Mucosa of stomach (tissue), 1 donor: ENCODE results near the gene PID1.

Source experiments
- H3K27me3 ChIP-seq: one replicate; pipeline ENCODE4 v1.7.0; 2013; ENCODE audit warnings: mild to moderate bottlenecking, low read length; ENCODE audit not compliant: control insufficient read depth, insufficient read depth
- H3K36me3 ChIP-seq: one replicate; pipeline ENCODE4 v1.7.0; 2013; ENCODE audit warnings: low read length; ENCODE audit not compliant: control insufficient read depth, insufficient read depth
- H3K4me1 ChIP-seq: one replicate; pipeline ENCODE4 v1.7.0; 2013; ENCODE audit warnings: mild to moderate bottlenecking, low read length; ENCODE audit not compliant: control insufficient read depth, insufficient read depth
- H3K4me3 ChIP-seq: one replicate; pipeline ENCODE4 v1.7.0; 2013; ENCODE audit warnings: low read length
- H3K9ac ChIP-seq: one replicate; pipeline ENCODE4 v1.7.0; 2013; ENCODE audit warnings: mild to moderate bottlenecking, low read length, moderate library complexity
- H3K9me3 ChIP-seq: one replicate; pipeline ENCODE4 v1.7.0; 2013; ENCODE audit warnings: mild to moderate bottlenecking, low read length, moderate library complexity; ENCODE audit not compliant: control insufficient read depth
- donor health status: Pancreatic carcinoma.

Gene PID1

GRCh38 chr2:229129738-229130371 is 141.2 kb downstream of the PID1 start:
- H3K4me3 ChIP-seq: no peak overlapping the region
- H3K9ac ChIP-seq: no peak overlapping the region
- no peaks in the 10 kb centered on the region for H3K9me3 ChIP-seq
- no peaks in the 10 kb centered on the region for H3K36me3 ChIP-seq
- H3K4me1 ChIP-seq: peaks cover 5% of the 10 kb centered on the region
- no peaks in the 10 kb centered on the region for H3K27me3 ChIP-seq

DNA sequence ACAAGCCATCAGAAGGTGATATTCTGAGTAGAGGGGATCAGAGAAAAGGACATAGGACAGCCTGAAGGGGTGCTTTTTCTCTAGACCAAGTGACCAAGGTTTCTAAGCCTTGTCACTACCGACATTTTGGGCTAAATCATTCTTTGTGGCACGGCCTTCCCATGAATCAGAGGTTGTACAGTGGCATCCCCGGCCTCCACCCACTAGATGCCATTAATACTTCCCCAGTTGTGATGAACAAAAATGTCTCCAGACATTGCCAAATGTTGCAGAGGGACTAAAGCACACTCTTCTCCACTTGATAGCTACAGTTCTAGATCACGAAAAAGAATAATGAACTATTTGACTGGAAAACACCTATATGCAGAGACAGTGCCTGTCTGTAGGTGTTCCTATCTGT is 143.6 kb downstream of the PID1 start:
- H3K9ac ChIP-seq: no peak overlapping the region
- H3K36me3 ChIP-seq: no peaks in the 10 kb centered on the region
- no peaks in the 10 kb centered on the region for H3K9me3 ChIP-seq
- no peak overlapping the region for H3K4me3 ChIP-seq
- H3K4me1 ChIP-seq: peaks cover 5% of the 10 kb centered on the region
- no peaks in the 10 kb centered on the region for H3K27me3 ChIP-seq

GRCh38 chr2:229126066-229126465 is 145.0 kb downstream of the PID1 start:
- Histone ChIP-seq H3K36me3 (no peaks in the 10 kb centered on the region), H3K4me3 (no peak overlapping the region), H3K4me1 (peaks cover 5% of the 10 kb centered on the region), H3K27me3 (no peaks in the 10 kb centered on the region), H3K9me3 (no peaks in the 10 kb centered on the region), H3K9ac (no peak overlapping the region)

GRCh38 chr2:229124136-229124535 is 147.0 kb downstream of the PID1 start:
- Histone ChIP-seq H3K9me3 (no peaks in the 10 kb centered on the region), H3K4me1 (no peaks in the 10 kb centered on the region), H3K27me3 (no peaks in the 10 kb centered on the region), H3K4me3 (no peak overlapping the region), H3K36me3 (no peaks in the 10 kb centered on the region), H3K9ac (no peak overlapping the region)

GRCh38 chr2:229118927-229119326 is 152.2 kb downstream of the PID1 start:
- Histone ChIP-seq H3K9me3 (no peaks in the 10 kb centered on the region), H3K4me1 (no peaks in the 10 kb centered on the region), H3K9ac (no peak overlapping the region), H3K36me3 (no peaks in the 10 kb centered on the region), H3K4me3 (no peak overlapping the region), H3K27me3 (no peaks in the 10 kb centered on the region)

- no peak overlapping the region for H3K9ac ChIP-seq
- no peaks in the 10 kb centered on the region for H3K36me3 ChIP-seq
- H3K27me3 ChIP-seq: no peaks in the 10 kb centered on the region
- H3K4me3 ChIP-seq: no peak overlapping the region
- no peaks in the 10 kb centered on the region for H3K9me3 ChIP-seq
- H3K4me1 ChIP-seq: no peaks in the 10 kb centered on the region
These were observed 152.8 kb downstream of the PID1 start for GRCh38 chr2:229118336-229118735.

- no peaks in the 10 kb centered on the region for H3K36me3 ChIP-seq
- no peaks in the 10 kb centered on the region for H3K9me3 ChIP-seq
- no peaks in the 10 kb centered on the region for H3K4me1 ChIP-seq
- H3K9ac ChIP-seq: no peak overlapping the region
- H3K4me3 ChIP-seq: no peak overlapping the region
- H3K27me3 ChIP-seq: no peaks in the 10 kb centered on the region
These were observed 159.3 kb downstream of the PID1 start for GRCh38 chr2:229111744-229112143.

DNA sequence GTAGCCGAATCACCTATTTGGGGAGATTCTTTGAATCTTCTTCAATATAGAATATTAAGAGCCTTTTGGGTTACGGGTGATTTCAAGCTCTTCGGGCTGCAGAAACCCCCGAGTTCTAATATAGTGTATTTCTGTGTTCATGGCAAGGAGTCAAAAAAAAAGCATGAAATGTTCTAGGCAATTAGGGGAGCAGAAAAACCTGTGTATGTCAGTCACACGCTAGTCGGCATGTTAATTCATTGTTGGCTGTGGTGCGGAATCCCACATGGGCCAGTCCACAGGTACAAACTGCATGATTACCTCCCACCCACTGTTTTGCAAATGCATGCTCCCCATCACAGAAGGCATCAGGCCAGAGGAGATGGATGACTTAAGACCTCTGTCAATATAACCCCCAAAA is 161.9 kb downstream of the PID1 start:
- H3K4me3 ChIP-seq: no peak overlapping the region
- H3K9me3 ChIP-seq: no peaks in the 10 kb centered on the region
- H3K4me1 ChIP-seq: no peaks in the 10 kb centered on the region
- no peaks in the 10 kb centered on the region for H3K27me3 ChIP-seq
- H3K9ac ChIP-seq: no peak overlapping the region
- no peaks in the 10 kb centered on the region for H3K36me3 ChIP-seq

GRCh38 chr2:229107601-229108000 is 163.5 kb downstream of the PID1 start:
- Histone ChIP-seq H3K36me3 (no peaks in the 10 kb centered on the region), H3K27me3 (no peaks in the 10 kb centered on the region), H3K9me3 (no peaks in the 10 kb centered on the region), H3K9ac (no peak overlapping the region), H3K4me1 (no peaks in the 10 kb centered on the region), H3K4me3 (no peak overlapping the region)

GRCh38 chr2:229104974-229105387 is 166.1 kb downstream of the PID1 start:
- Histone ChIP-seq H3K9ac (no peak overlapping the region), H3K27me3 (no peaks in the 10 kb centered on the region), H3K4me1 (no peaks in the 10 kb centered on the region)

GRCh38 chr2:229104025-229104424 is 167.1 kb downstream of the PID1 start:
- Histone ChIP-seq H3K9ac (no peak overlapping the region), H3K27me3 (no peaks in the 10 kb centered on the region), H3K4me3 (no peak overlapping the region), H3K9me3 (no peaks in the 10 kb centered on the region), H3K36me3 (no peaks in the 10 kb centered on the region), H3K4me1 (no peaks in the 10 kb centered on the region)

More at GRCh38 chr2:229104974-229105387, 166.1 kb downstream of the PID1 start:
- Histone ChIP-seq H3K36me3 (no peaks in the 10 kb centered on the region), H3K9me3 (no peaks in the 10 kb centered on the region), H3K4me3 (no peak overlapping the region)

GRCh38 chr2:229101314-229101713 is 169.8 kb downstream of the PID1 start:
- H3K27me3 ChIP-seq: no peaks in the 10 kb centered on the region
- no peaks in the 10 kb centered on the region for H3K9me3 ChIP-seq
- no peak overlapping the region for H3K4me3 ChIP-seq
- no peak overlapping the region for H3K9ac ChIP-seq
- H3K4me1 ChIP-seq: no peaks in the 10 kb centered on the region
- no peaks in the 10 kb centered on the region for H3K36me3 ChIP-seq

- H3K27me3 ChIP-seq: no peaks in the 10 kb centered on the region
- H3K9ac ChIP-seq: no peak overlapping the region
- no peaks in the 10 kb centered on the region for H3K9me3 ChIP-seq
- H3K4me3 ChIP-seq: no peak overlapping the region
- no peaks in the 10 kb centered on the region for H3K36me3 ChIP-seq
- no peaks in the 10 kb centered on the region for H3K4me1 ChIP-seq
These were observed 171.9 kb downstream of the PID1 start for GRCh38 chr2:229099231-229099630.
